K562 (cell line): Measurements from ENCODE around the gene HDAC5. TPM values are rescaled to one million over a fixed set of nuclear protein-coding genes. Genes with fewer than 3 reads are reported as not detected.

Source experiments
- E2F8 ChIP-seq: fragments of 450-650 bp; IDR thresholded peaks from 2 replicates; pipeline ENCODE4 v1.7.1; 2018; ENCODE audit warnings: mild to moderate bottlenecking, low read depth; ENCODE audit not compliant: partially characterized antibody
- FOXJ3 ChIP-seq: sonication (generic); formaldehyde crosslinking; IDR thresholded peaks from 2 replicates; pipeline ENCODE4 v1.4.0; 2020; ENCODE audit warnings: mild to moderate bottlenecking, missing genetic modification reagents
- PPARD ChIP-seq: fragments of 250-450 bp; sonication (Bioruptor Pico); IDR thresholded peaks from 2 replicates; pipeline ENCODE4 v1.8.0; 2022; ENCODE audit warnings: inconsistent platforms, mild to moderate bottlenecking, moderate library complexity
- TCF7 ChIP-seq: sonication (generic); IDR thresholded peaks from 2 replicates; pipeline ENCODE4 v1.6.1; 2016; ENCODE audit warnings: antibody characterized with exemption, borderline replicate concordance
- ZNF407 ChIP-seq: fragments of 450-650 bp; IDR thresholded peaks from 2 replicates; pipeline ENCODE4 v1.6.1; 2016; ENCODE audit warnings: low read depth
- polyA plus RNA-seq, 8 experiments: library from polyadenylated mRNA; depleted of rRNA in 4 of 8; stranded (reverse) in 5 of 8; unstranded in 3 of 8; fragments of >200 nt; fragmentation: Nextera tagmentation in 2 of 8; fragmentation: Illumina TruSeq in 1 of 8; extraction: Ambion mirVana in 2 of 8; extraction: Trizol in 1 of 8; gene quantifications; 2 replicates each; pipeline versions ENCODE4 v1.2.1 to v1.2.3, GENCODE V29; 2011 to 2014; ENCODE audit warnings: inconsistent platforms in 1 of 8, missing spikeins in 1 of 8
- total RNA-seq, 7 experiments: library from RNA; depleted of rRNA in 6 of 7; stranded (reverse); fragments of >200 nt in 6 of 7; fragmentation: Illumina TruSeq in 2 of 7; extraction: Trizol in 2 of 7; gene quantifications; 2 replicates each; pipeline versions ENCODE4 v1.2.1 to v1.2.3, GENCODE V29; 2011 to 2021; ENCODE audit warnings: low replicate concordance in 1 of 7
- TF ChIP-seq, protein P1 (sequence below): fragments of 200-800 bp; sonication (Bioruptor generic); IDR thresholded peaks from 2 replicates; pipeline ENCODE4 v1.6.1; 2016; ENCODE audit warnings: missing genetic modification characterization, missing compliant biosample characterization
- TF ChIP-seq, protein P2 (sequence below): fragments of 450-650 bp; formaldehyde crosslinking; IDR thresholded peaks from 2 replicates; pipeline ENCODE4 v1.4.0; 2022; ENCODE audit warnings: missing genetic modification characterization

HDAC5 gene
- total and polyA plus RNA-seq, 9 of the 15 experiments (the other 6 are each of a cell fraction or from before 2014, with no cell fraction given): 0.45 to 26.2 (median 16.4) TPM

GRCh38 chr17:44137891-44138709 lies 14.7 kb upstream of the HDAC5 start (continued):
- no peak for TF ChIP-seq ZNF407
- TF ChIP-seq PPARD (CRISPR knock-in tag): no peak
- TF ChIP-seq TCF7: no peak
- TF ChIP-seq, protein P1, sequence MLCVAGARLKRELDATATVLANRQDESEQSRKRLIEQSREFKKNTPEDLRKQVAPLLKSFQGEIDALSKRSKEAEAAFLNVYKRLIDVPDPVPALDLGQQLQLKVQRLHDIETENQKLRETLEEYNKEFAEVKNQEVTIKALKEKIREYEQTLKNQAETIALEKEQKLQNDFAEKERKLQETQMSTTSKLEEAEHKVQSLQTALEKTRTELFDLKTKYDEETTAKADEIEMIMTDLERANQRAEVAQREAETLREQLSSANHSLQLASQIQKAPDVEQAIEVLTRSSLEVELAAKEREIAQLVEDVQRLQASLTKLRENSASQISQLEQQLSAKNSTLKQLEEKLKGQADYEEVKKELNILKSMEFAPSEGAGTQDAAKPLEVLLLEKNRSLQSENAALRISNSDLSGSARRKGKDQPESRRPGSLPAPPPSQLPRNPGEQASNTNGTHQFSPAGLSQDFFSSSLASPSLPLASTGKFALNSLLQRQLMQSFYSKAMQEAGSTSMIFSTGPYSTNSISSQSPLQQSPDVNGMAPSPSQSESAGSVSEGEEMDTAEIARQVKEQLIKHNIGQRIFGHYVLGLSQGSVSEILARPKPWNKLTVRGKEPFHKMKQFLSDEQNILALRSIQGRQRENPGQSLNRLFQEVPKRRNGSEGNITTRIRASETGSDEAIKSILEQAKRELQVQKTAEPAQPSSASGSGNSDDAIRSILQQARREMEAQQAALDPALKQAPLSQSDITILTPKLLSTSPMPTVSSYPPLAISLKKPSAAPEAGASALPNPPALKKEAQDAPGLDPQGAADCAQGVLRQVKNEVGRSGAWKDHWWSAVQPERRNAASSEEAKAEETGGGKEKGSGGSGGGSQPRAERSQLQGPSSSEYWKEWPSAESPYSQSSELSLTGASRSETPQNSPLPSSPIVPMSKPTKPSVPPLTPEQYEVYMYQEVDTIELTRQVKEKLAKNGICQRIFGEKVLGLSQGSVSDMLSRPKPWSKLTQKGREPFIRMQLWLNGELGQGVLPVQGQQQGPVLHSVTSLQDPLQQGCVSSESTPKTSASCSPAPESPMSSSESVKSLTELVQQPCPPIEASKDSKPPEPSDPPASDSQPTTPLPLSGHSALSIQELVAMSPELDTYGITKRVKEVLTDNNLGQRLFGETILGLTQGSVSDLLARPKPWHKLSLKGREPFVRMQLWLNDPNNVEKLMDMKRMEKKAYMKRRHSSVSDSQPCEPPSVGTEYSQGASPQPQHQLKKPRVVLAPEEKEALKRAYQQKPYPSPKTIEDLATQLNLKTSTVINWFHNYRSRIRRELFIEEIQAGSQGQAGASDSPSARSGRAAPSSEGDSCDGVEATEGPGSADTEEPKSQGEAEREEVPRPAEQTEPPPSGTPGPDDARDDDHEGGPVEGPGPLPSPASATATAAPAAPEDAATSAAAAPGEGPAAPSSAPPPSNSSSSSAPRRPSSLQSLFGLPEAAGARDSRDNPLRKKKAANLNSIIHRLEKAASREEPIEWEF (CRISPR knock-in tag): no peak
- TF ChIP-seq E2F8: no peak
- TF ChIP-seq FOXJ3 (CRISPR knock-in tag): no peak
- TF ChIP-seq, protein P2, sequence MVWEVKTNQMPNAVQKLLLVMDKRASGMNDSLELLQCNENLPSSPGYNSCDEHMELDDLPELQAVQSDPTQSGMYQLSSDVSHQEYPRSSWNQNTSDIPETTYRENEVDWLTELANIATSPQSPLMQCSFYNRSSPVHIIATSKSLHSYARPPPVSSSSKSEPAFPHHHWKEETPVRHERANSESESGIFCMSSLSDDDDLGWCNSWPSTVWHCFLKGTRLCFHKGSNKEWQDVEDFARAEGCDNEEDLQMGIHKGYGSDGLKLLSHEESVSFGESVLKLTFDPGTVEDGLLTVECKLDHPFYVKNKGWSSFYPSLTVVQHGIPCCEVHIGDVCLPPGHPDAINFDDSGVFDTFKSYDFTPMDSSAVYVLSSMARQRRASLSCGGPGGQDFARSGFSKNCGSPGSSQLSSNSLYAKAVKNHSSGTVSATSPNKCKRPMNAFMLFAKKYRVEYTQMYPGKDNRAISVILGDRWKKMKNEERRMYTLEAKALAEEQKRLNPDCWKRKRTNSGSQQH (CRISPR knock-in tag): no peak
